Activated T-cell treated with anti-CD3 and anti-CD28 coated beads for 1 hour (primary cell): ENCODE data around the gene EPG5.
"Not testable (repeated sequence)": the region's sequence is repeated elsewhere in the genome, so short reads cannot be mapped to it uniquely, and the experiment has no call there.

Experiments
- DNase-seq: peaks from one replicate; pipeline ENCODE4 v3.0.0-alpha.2; 2020; ENCODE audit warnings: low read depth

EPG5 gene

GRCh38 chr18:45976566-45976965 is 9.4 kb upstream of the EPG5 start:
- DNase-seq: no peak

- DNase-seq: peak; percentile 50
Measured at GRCh38 chr18:45974088-45974536, 7.0 kb upstream of the EPG5 start.

- not testable (repeated sequence) for DNase-seq
Measured at GRCh38 chr18:45964913-45965312, 2.2 kb downstream of the EPG5 start.

GRCh38 chr18:45962866-45963265 is 4.3 kb downstream of the EPG5 start:
- DNase-seq: no peak

GRCh38 chr18:45962461-45962860 is 4.7 kb downstream of the EPG5 start:
- no peak for DNase-seq

GRCh38 chr18:45959484-45959883 is 7.6 kb downstream of the EPG5 start:
- not testable (repeated sequence) for DNase-seq

GRCh38 chr18:45958730-45959129 is 8.4 kb downstream of the EPG5 start:
- DNase-seq: no peak

- no peak for DNase-seq
Measured at GRCh38 chr18:45958027-45958426, 9.1 kb downstream of the EPG5 start.

GRCh38 chr18:45957100-45957499 is 10.0 kb downstream of the EPG5 start:
- DNase-seq: no peak

GRCh38 chr18:45954070-45954934 is 12.8 kb downstream of the EPG5 start:
- DNase-seq: no peak

GRCh38 chr18:45951016-45951714 is 16.0 kb downstream of the EPG5 start:
- no peak for DNase-seq

- no peak for DNase-seq
Measured at GRCh38 chr18:45945669-45946068, 21.5 kb downstream of the EPG5 start.

- DNase-seq: no peak
Measured at GRCh38 chr18:45940724-45941123, 26.4 kb downstream of the EPG5 start.

GRCh38 chr18:45939236-45939635 is 27.9 kb downstream of the EPG5 start:
- DNase-seq: no peak

GRCh38 chr18:45938488-45938935 is 28.6 kb downstream of the EPG5 start:
- DNase-seq: no peak

- DNase-seq: no peak
Measured at GRCh38 chr18:45935591-45936335, 31.4 kb downstream of the EPG5 start.

- DNase-seq: no peak
Measured at GRCh38 chr18:45932708-45933107, 34.4 kb downstream of the EPG5 start.

- no peak for DNase-seq
Measured at GRCh38 chr18:45930963-45931362, 36.2 kb downstream of the EPG5 start.

GRCh38 chr18:45926691-45927090 is 40.4 kb downstream of the EPG5 start:
- no peak for DNase-seq

GRCh38 chr18:45926085-45926484 is 41.0 kb downstream of the EPG5 start:
- no peak for DNase-seq

- DNase-seq: no peak
Measured at GRCh38 chr18:45923138-45923537, 44.0 kb downstream of the EPG5 start.

GRCh38 chr18:45920367-45920766 is 46.8 kb downstream of the EPG5 start:
- no peak for DNase-seq

GRCh38 chr18:45916302-45916701 is 50.8 kb downstream of the EPG5 start:
- no peak for DNase-seq
